ENCODE results near the gene AGBL4.

AGBL4 gene

GRCh38 chr1:48889615-48890014 lies 1134.1 kb downstream of the AGBL4 start:
- TF ChIP-seq GATA2 (IDR thresholded peaks at IDR 0.05; ENCODE audit: low read depth, low read length) (no peak), GATA3 (IDR thresholded peaks at IDR 0.05; ENCODE audit: low read depth, low read length) (no peak)

GRCh38 chr1:48889082-48889481 lies 1134.7 kb downstream of the AGBL4 start:
- TF ChIP-seq GATA2 (IDR thresholded peaks at IDR 0.05; ENCODE audit: low read depth, low read length) (peak; percentile 68), GATA3 (IDR thresholded peaks at IDR 0.05; ENCODE audit: low read depth, low read length) (peak; percentile 53)

- TF ChIP-seq GATA2 (IDR thresholded peaks at IDR 0.05; ENCODE audit: low read depth, low read length) (no peak), GATA3 (IDR thresholded peaks at IDR 0.05; ENCODE audit: low read depth, low read length) (no peak)
Measured at GRCh38 chr1:48887796-48888195, 1136.0 kb downstream of the AGBL4 start.

DNA sequence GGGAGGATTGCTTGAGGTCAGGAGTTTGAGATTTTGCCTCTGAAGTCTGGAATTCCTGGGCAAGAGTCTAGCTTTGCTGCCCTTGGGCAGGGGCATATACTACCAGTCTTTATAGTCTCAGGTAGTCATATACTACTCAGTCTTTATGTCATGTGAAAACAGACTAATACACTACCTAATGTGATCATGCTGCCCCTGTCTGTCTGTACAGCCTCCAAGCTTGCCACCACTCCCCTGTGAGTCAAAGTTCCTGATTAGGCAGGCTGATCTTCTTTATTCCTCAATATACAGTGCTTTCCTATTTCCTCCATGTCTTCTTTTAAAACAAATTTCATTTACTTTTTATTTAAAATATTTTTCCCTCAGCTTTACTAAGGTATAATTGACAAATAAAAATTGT lies 1141.7 kb downstream of the AGBL4 start:
- TF ChIP-seq GATA2 (IDR thresholded peaks at IDR 0.05; ENCODE audit: low read depth, low read length), result no peak
- TF ChIP-seq GATA3 (IDR thresholded peaks at IDR 0.05; ENCODE audit: low read depth, low read length), result no peak

GRCh38 chr1:48878191-48878940 lies 1145.4 kb downstream of the AGBL4 start:
- TF ChIP-seq GATA3 (IDR thresholded peaks at IDR 0.05; ENCODE audit: low read depth, low read length) (peak; percentile 77), GATA2 (IDR thresholded peaks at IDR 0.05; ENCODE audit: low read depth, low read length) (peak; percentile 87)

- TF ChIP-seq GATA2 (IDR thresholded peaks at IDR 0.05; ENCODE audit: low read depth, low read length), result no peak
- TF ChIP-seq GATA3 (IDR thresholded peaks at IDR 0.05; ENCODE audit: low read depth, low read length), result no peak
Measured at GRCh38 chr1:48876330-48876785, 1147.4 kb downstream of the AGBL4 start.

GRCh38 chr1:48875552-48876329 lies 1148.0 kb downstream of the AGBL4 start:
- TF ChIP-seq GATA3 (IDR thresholded peaks at IDR 0.05; ENCODE audit: low read depth, low read length) (no peak), GATA2 (IDR thresholded peaks at IDR 0.05; ENCODE audit: low read depth, low read length) (no peak)

DNA sequence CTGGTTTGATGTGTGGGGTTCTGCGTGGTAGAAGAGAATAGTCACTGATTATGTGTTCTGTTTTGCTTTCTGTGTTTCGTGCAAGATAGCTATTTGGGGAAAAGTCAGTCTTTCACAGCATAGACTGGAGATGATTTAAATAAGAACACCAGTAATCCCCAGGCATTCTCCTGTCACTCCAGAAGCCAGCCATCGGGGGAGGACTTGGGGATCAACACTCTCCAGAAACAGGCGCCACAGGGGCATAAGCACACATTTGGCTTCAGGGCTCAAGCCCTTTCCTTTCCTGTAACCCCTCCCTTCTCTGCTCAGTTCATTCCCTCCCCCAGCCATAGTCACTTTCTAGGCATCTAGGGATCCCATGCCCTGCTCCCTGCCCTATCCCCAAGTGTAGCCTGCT lies 1149.8 kb downstream of the AGBL4 start:
- TF ChIP-seq GATA3 (IDR thresholded peaks at IDR 0.05; ENCODE audit: low read depth, low read length) (no peak), GATA2 (IDR thresholded peaks at IDR 0.05; ENCODE audit: low read depth, low read length) (no peak)

DNA sequence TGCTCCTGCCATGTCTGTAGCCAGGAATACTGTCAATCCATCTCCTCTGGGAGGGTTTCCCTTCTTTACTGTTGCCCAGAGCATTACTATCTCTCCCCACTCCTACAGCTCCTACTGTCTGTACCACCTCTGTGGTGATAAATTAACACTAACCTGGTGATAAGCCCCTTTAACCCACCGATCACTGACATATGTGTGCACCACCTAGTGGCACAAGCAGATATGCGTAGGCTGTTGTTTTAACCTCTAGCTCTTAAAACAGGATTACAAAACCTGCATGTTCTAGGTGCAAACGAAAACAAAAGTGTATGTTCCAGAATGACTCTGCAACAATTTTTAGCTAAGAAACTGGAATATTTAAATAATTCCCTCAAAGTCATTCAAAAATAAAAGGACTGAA lies 1153.2 kb downstream of the AGBL4 start:
- no peak for TF ChIP-seq GATA3 (IDR thresholded peaks at IDR 0.05; ENCODE audit: low read depth, low read length)
- TF ChIP-seq GATA2 (IDR thresholded peaks at IDR 0.05; ENCODE audit: low read depth, low read length), result no peak

GRCh38 chr1:48869116-48869893 lies 1154.4 kb downstream of the AGBL4 start:
- no peak for TF ChIP-seq GATA3 (IDR thresholded peaks at IDR 0.05; ENCODE audit: low read depth, low read length)
- no peak for TF ChIP-seq GATA2 (IDR thresholded peaks at IDR 0.05; ENCODE audit: low read depth, low read length)

GRCh38 chr1:48864913-48865312 lies 1158.8 kb downstream of the AGBL4 start:
- TF ChIP-seq GATA3 (IDR thresholded peaks at IDR 0.05; ENCODE audit: low read depth, low read length), result no peak
- no peak for TF ChIP-seq GATA2 (IDR thresholded peaks at IDR 0.05; ENCODE audit: low read depth, low read length)

- TF ChIP-seq GATA3 (IDR thresholded peaks at IDR 0.05; ENCODE audit: low read depth, low read length) (no peak), GATA2 (IDR thresholded peaks at IDR 0.05; ENCODE audit: low read depth, low read length) (no peak)
Measured at GRCh38 chr1:48859456-48859855, 1164.3 kb downstream of the AGBL4 start.

DNA sequence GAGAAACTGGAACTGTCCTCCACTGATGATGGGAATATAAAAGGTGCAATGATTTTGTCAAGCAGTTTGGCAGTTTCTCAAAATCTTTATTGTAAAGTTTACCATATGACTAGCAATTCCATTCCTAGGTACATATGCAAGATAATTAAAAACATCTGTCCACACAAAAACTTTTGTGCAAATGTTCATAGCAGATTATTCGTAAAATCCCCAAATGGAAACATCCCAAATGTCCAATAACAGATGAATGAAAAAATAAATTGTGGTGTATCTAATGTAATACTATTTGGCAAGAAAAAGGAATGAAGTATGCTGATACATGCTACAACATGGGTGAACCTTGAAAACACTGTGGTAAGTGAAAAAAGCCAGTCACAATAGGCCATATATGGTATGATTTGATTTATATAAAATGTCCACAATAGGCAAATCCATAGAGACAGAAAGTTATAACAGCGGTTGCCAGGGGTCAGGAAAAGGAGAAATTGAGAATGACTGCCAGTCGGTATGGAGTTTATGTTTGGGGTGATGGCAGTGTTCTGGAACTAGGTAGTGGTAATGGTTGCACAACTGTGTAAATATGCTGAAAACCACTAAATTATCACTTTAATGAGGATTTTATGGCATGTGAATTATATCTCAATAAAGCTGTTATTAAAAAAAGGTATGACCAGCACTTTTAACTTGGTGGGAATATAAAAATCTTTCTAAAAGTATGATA lies 1165.4 kb downstream of the AGBL4 start:
- TF ChIP-seq GATA2 (IDR thresholded peaks at IDR 0.05; ENCODE audit: low read depth, low read length) (no peak), GATA3 (IDR thresholded peaks at IDR 0.05; ENCODE audit: low read depth, low read length) (no peak)

All from SH-SY5Y (cell line).